OCI-LY3 (cell line): ENCODE measurements around the gene NUBP2.

ENCODE experiments used
- H2AFZ ChIP-seq: fragments of 200-600, 300-600 bp; shearing (Covaris generic); 2 replicates; pipeline ENCODE4 v1.6.0; 2014; ENCODE audit warnings: antibody characterized with exemption, low read depth, low read length
- H3K27ac ChIP-seq: fragments of 200-600, 300-600 bp; sonication (generic); 2 replicates; pipeline ENCODE4 v1.5.1; 2014; ENCODE audit warnings: mild to moderate bottlenecking, low read length, moderate library complexity, mixed read lengths
- H3K27me3 ChIP-seq: fragments of 200-600, 300-600 bp; sonication (generic); 2 replicates; pipeline ENCODE4 v1.6.1; 2014; ENCODE audit warnings: low read depth, low read length, mixed read lengths
- H3K36me3 ChIP-seq: fragments of 200-600, 300-600 bp; sonication (generic); replicated peaks from 2 replicates; pipeline ENCODE3; 2014; ENCODE audit warnings: low read depth, low read length, mixed read lengths
- H3K4me1 ChIP-seq: fragments of 300-600, 200-600 bp; sonication (generic); 2 replicates; pipeline ENCODE4 v1.6.1; 2014; ENCODE audit warnings: low read length, mixed read lengths
- H3K4me2 ChIP-seq: fragments of 200-600, 300-600 bp; sonication (generic); 2 replicates; pipeline ENCODE4 v1.6.1; 2014; ENCODE audit warnings: low read length, mixed read lengths
- H3K4me3 ChIP-seq: fragments of 300-600, 200-600 bp; sonication (generic); 2 replicates; pipeline ENCODE4 v1.5.1; 2014; ENCODE audit warnings: antibody characterized with exemption, mild to moderate bottlenecking, low read length, moderate library complexity
- H3K79me2 ChIP-seq: fragments of 300-600, 200-600 bp; shearing (Covaris generic); 2 replicates; pipeline ENCODE4 v1.6.1; 2014; ENCODE audit warnings: mild to moderate bottlenecking, low read length, mixed read lengths
- H3K9ac ChIP-seq: fragments of 300-600, 200-600 bp; shearing (Covaris generic); 2 replicates; pipeline ENCODE4 v1.6.0; 2014; ENCODE audit warnings: mild to moderate bottlenecking, low read length, moderate library complexity
- H3K9me3 ChIP-seq: fragments of 200-600, 300-600 bp; shearing (Covaris generic); 2 replicates; pipeline ENCODE4 v1.6.1; 2014; ENCODE audit warnings: low read length, mixed read lengths; ENCODE audit not compliant: insufficient read depth
- H4K20me1 ChIP-seq: fragments of 200-600, 300-600 bp; sonication (generic); 2 replicates; pipeline ENCODE4 v1.6.1; 2016; ENCODE audit warnings: low read length, mixed read lengths; ENCODE audit not compliant: insufficient read depth
- CTCF ChIP-seq: fragments of 200-600, 300-600 bp; sonication (generic); IDR thresholded peaks from 2 replicates; pipeline ENCODE4 v1.5.1; 2014; ENCODE audit warnings: antibody characterized with exemption, low read length, low read depth
- EZH2phosphoT487 ChIP-seq: fragments of 200-600 bp; shearing (Covaris generic); IDR thresholded peaks from 2 replicates; pipeline ENCODE4 v1.6.1; 2018; ENCODE audit warnings: antibody characterized with exemption, mixed run types, low read depth

The NUBP2 gene

GRCh38 chr16:1769402-1770300 is 13.1 kb upstream of the NUBP2 start:
- no peak overlapping the region for H3K9ac ChIP-seq
- no peak overlapping the region for H2AFZ ChIP-seq
- no peak for TF ChIP-seq EZH2phosphoT487
- no peaks in the 10 kb centered on the region for H4K20me1 ChIP-seq
- no peaks in the 10 kb centered on the region for H3K9me3 ChIP-seq
- peaks cover 9% of the 10 kb centered on the region for H3K36me3 ChIP-seq
- H3K27me3 ChIP-seq, result no peaks in the 10 kb centered on the region
- peak overlapping the region; percentile 99; the same call in 1 of the 2 replicates for H3K4me3 ChIP-seq
- peaks cover 26% of the 10 kb centered on the region for H3K79me2 ChIP-seq
- no peak overlapping the region for H3K4me2 ChIP-seq
- H3K4me1 ChIP-seq, result peaks cover 11% of the 10 kb centered on the region
- no peak overlapping the region for H3K27ac ChIP-seq

GRCh38 chr16:1770328-1771187 is 12.2 kb upstream of the NUBP2 start:
- peaks cover 35% of the 10 kb centered on the region for H3K79me2 ChIP-seq

GRCh38 chr16:1771188-1771863 is 11.4 kb upstream of the NUBP2 start, which contains the start of gene NME3:
Gene NME3, minus strand, starts transcription at chr16:1771543. Its CDS starts 9 bp downstream, at chr16:1771534.
- H3K9ac ChIP-seq, result peak within 1 kb of the TSS; percentile 97
- H3K36me3 ChIP-seq, result peaks cover 7% of the 10 kb centered on the region
- H4K20me1 ChIP-seq, result no peaks in the 10 kb centered on the region
- no peaks in the 10 kb centered on the region for H3K27me3 ChIP-seq
- H3K4me3 ChIP-seq, result peak within 1 kb of the TSS; percentile 99
- TF ChIP-seq CTCF, result no peak
- no peak for TF ChIP-seq EZH2phosphoT487
- peaks cover 12% of the 10 kb centered on the region for H3K4me1 ChIP-seq
- H2AFZ ChIP-seq, result no peak within 1 kb of the TSS
- peaks cover 35% of the 10 kb centered on the region for H3K79me2 ChIP-seq
- H3K4me2 ChIP-seq, result peak within 1 kb of the TSS; percentile 95
- H3K27ac ChIP-seq, result peak within 1 kb of the TSS; percentile 82
- no peaks in the 10 kb centered on the region for H3K9me3 ChIP-seq

More at GRCh38 chr16:1770328-1771187, 12.2 kb upstream of the NUBP2 start:
- TF ChIP-seq EZH2phosphoT487 (no peak), CTCF (no peak)
- Histone ChIP-seq H2AFZ (no peak overlapping the region), H3K27me3 (no peaks in the 10 kb centered on the region), H3K9ac (peak overlapping the region; percentile 97), H3K27ac (peak overlapping the region; percentile 82; the same call in 1 of the 2 replicates), H3K4me3 (peak overlapping the region; percentile 99), H4K20me1 (no peaks in the 10 kb centered on the region), H3K4me1 (peaks cover 12% of the 10 kb centered on the region), H3K4me2 (peak overlapping the region; percentile 95), H3K9me3 (no peaks in the 10 kb centered on the region), H3K36me3 (peaks cover 7% of the 10 kb centered on the region)

- Histone ChIP-seq H3K9me3 (no peaks in the 10 kb centered on the region), H3K4me2 (peak overlapping the region; percentile 95), H3K79me2 (peaks cover 35% of the 10 kb centered on the region), H2AFZ (no peak overlapping the region), H3K4me3 (peak overlapping the region; percentile 99), H3K27ac (peak overlapping the region; percentile 82), H3K36me3 (peaks cover 7% of the 10 kb centered on the region), H3K9ac (peak overlapping the region; percentile 97), H3K4me1 (peaks cover 12% of the 10 kb centered on the region), H3K27me3 (no peaks in the 10 kb centered on the region), H4K20me1 (no peaks in the 10 kb centered on the region)
- TF ChIP-seq EZH2phosphoT487 (no peak), CTCF (no peak)
Observed at GRCh38 chr16:1771864-1772361, 10.8 kb upstream of the NUBP2 start.
